ENCODE measurements around the gene SPOCK2.
A peak's percentile ranks its signal among the peaks of the same experiment; 100 is the strongest.

Gene SPOCK2

DNA sequence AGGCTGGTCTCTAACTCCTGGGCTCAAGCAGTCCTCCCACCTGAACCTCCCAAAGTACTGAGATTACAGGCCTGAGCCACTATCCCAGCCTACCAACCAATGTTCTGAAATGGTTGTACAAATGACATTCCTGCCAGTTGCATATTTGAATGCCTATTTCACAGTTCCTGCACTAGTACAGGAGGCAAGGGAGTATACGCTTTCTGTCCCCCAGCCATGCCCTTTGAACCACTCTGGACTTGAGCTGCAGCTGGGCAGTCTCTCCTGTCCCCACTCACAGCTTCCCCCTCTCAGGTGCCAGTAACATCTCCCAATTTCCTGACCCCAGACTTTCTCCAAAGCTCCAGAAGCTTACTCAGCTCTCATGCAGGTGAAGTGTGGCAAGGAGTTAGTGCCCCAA, 58.9 kb downstream of the SPOCK2 start:
- DNase-seq (ENCODE audit: low read depth), result no peak

DNA sequence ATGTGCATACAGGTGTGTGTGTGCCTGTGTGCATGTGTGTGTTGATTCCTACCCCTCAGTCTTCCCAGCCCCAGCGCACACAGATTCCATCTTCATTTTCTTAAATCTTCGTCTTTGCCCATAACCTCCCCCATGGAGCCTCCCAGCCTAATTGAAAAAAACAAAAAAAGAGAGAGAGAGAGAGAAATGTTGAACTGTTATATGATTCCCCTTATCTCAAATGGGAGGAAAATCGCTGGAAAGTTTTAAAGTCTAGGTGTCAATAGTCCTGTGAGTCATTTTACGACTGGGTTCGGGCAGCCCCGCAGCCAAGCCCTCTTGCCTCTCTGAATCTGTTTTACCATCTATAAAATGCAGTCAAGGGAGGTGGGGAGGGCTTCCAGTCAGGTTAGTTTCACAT, 60.9 kb downstream of the SPOCK2 start:
- DNase-seq (ENCODE audit: low read depth), result peak; percentile 69

DNA sequence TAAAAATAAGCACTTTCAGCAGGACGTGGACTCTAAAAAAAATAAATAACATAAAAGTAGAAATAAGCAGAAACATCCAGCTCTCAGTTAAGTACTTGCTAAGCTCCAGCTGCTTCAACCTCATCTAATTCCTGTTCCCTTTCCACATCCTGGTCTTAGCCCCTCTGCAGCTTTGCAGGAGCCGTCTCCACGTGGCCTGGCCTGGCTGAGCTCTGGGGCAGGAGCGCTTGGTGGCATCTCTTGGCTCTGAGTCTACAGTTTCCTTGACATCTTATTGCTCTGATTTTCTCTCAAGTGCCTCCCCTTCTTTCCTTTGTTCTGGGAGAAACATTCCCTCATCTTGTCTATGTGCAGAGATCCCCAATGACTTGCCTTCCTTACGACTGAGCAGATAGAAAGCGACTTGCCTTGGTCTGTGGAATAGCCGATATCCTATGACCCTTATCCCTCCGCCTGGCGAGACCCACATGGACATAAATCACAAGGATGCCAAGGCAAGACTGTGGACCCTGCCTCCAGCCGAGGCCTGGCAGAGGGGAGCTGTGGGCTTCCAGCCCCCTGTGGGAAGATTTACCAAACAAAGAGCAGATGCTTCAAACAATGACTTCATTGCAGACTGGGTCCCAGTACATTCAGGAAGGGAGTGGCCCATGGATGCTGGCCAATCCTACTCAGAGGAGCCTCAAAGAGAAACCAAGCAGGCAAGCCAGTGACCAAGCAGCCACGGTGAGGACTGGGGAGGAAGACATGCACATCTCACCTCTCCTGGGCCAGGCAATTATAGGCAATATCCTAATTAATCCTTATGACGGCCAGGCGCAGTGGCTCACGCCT, 61.9 kb downstream of the SPOCK2 start:
- DNase-seq (ENCODE audit: low read depth), result no peak

DNA sequence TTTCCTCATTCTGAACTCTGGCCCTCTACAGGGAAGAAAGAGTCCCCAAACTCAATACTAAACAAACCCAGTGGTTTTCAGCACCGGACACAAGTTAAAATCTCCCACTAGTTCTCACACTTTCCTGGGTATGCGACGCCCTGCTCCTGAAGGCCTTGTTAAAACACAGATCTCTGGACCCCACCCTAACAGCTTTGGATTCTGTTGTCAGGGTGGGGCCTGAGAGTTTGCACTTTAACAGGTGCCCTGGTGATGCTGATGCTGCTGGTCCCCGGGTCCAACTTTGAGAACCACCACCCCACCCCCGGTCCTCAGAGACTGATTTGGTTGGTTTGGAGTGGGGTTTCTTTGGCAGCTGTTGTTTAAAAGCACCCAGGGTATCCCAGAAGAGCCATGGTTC, 62.5 kb downstream of the SPOCK2 start:
- DNase-seq (ENCODE audit: low read depth), result no peak

DNA sequence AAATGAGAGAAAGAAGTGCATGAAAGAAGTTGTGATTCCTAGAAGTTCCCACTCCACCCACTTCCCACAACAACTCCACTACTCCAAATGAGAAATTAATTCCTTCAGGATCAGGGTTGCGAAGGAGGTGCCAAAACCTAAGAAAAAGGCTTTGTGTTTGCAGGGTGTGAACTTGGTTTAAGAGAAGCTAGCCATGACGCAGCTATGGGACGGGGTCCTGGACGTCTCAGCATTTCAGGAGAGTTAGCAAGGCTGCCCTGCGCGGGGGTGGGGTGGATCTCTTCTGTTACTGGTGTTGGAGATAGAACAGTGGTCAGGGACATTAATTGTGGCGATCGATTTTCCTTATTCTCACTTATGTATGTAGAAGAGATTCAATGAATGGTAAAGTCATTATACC, 63.0 kb downstream of the SPOCK2 start:
- no peak for DNase-seq (ENCODE audit: low read depth)

DNA sequence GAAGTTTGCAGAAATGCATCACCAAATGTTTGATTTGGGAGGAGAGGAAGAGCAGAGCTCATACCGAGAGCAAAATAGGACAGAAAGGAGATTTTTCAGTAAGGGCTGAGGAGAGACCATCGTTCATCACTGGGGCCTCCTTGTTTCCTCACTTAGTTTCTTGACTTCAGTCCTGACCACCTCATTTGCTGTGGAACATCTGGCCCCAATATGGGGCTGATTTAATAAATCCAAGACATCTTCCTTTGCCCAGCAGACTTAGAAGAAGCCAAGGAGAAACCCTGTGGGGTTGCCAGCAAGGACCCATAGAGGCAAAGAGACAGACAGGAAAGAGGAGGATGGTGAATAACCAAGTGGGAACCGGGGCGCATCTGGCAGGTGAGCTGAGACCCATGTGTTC, 63.8 kb downstream of the SPOCK2 start:
- DNase-seq (ENCODE audit: low read depth), result no peak

DNA sequence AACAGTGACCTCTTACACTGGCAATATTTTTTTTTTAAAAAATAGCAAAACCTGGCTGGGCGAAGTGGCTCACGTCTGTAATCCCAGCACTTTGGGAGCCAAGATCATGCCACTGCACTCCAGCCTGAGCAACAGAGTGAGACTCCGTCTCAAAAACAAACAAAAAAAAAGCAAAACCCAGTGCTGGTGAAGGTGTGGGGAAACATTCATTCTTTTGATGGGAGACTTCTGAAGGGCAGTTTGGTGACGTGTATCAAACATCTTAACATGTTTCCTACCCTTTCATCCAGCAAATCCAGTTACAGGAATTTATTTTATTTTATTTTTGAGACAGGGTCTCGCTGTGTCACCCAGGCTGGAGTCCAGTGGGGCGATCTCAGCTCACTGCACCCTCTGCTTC, 66.1 kb downstream of the SPOCK2 start:
- no peak for DNase-seq (ENCODE audit: low read depth)

DNA sequence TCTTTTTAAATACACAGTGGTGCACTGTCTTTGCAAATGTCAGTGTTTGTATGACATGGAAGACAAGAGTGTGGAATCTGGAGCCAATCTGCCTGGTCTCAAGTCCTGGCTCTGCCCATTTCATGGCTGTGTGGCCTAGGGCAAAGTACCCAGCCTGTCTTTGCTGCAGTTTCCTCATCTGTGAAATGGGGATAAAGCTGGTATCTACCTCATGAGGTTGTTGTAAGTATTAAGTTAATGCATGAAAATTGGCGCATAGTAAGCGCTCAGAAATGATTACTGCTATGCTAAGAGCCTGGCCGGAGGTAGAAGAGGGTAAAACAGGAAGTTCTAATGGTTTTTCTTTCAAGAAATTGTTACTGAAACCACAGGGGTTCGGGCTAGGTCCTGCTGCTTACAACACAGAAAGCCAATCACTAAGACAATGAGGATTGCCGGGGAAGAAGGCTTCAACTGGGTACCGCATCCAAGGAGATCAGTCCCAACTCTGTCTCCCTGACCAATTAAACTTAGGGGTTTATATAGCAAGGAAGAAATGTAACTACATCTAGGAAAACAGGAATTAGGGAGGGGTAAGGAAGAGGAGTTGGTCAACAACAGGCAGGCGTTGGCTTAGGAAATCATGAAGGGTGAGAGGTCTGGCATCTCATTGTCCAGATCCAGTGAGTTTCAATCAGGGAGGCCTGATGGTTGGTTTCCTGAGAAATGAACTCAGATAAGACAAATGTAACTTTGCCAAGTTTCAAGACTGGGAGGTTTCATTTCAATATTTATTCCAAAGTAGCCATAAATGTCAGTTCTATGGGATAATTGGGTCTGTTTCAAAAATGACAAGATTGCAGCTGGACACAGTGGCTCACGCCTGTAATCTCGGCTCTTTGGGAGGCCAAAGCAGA, 67.2 kb downstream of the SPOCK2 start:
- peak; percentile 86 for DNase-seq (ENCODE audit: low read depth)

DNA sequence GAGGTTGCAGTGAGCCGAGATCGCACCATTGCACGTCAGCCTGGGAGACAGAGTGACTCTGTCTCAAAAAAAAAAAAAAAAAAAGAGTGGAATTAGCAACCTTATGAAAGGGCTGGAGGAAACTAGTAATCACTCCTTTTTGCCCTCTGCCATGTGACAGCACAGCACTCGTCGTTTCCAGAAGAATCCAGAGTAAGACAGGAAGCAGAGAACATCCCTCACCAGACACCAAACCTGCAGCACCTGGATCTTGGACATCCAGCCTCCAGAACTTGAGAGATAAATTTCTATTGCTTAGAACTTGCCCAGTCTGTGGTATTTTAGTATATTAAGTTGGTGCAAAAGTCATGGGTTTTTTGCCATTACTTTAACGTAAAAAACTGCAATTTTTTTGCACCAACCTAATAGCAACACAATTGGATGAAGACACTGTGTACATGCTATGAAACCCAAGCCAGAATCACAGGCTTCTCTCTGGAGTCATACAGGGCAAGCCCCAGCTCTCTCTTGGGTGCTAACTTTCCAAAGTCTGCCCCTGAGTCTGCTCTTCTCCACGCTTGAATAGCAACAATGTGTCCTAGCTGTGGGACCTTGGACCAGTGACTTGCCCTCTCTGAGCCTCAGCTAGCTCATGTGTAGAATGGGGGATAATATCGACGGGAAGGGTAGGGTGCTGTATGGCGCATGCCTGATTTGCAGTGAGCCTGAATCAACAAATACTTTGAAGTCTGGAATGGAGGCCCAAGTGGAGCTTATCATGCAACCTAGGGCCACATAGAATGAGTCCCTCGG, 69.1 kb downstream of the SPOCK2 start:
- no peak for DNase-seq (ENCODE audit: low read depth)

DNA sequence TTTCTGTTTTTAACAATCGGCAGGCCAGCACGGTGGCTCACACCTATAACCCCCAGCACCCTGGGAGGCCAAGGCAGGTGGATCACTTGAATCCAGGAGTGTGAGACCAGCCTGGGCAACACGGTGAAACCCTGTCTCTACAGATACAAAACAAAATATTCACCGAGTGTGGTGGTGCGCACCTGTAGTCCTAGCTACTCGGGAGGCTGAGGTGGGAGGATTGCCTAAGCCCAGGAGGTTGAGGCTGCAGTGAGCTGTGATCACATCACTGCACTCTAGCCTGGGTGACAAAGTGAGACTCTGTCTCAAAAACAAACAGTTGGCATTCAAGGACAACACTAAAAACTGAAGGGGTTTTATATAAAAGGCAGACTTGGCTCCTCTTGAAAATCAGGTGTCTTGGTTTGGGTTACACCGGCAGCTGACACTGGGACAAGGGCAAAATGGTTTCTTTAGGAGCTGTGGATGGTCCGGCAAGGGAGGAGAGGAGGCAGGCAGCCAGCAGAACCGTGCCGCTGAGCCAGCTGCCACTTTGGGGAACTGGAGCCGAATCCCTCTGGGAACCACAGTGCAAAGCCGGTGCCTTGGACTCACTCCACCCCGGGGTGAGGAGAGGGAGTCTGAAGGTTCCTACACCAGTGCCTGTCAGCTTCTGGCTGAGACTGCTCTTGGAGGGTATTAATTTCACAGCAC, 71.6 kb downstream of the SPOCK2 start:
- DNase-seq (ENCODE audit: low read depth), result no peak

DNA sequence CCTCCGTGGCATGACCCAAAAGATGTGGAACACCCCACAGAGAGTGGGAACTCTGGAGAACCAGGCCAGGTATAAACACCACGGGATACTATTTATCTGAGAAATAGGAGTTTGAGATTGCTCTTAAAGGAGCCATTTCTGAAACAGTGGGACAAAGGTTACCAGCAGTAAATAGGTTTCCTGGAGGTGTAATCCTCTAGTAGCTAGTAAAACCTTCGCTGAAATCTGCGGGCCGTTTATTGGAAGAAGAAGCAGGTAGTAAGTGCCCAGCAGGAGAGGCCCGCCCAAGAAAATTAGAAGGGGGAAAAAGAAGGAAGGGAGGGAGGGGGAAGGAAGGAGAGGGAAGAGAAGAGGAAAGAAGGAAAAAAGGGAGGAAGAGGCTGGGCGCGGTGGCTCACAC, 72.5 kb downstream of the SPOCK2 start:
- DNase-seq (ENCODE audit: low read depth), result no peak

DNA sequence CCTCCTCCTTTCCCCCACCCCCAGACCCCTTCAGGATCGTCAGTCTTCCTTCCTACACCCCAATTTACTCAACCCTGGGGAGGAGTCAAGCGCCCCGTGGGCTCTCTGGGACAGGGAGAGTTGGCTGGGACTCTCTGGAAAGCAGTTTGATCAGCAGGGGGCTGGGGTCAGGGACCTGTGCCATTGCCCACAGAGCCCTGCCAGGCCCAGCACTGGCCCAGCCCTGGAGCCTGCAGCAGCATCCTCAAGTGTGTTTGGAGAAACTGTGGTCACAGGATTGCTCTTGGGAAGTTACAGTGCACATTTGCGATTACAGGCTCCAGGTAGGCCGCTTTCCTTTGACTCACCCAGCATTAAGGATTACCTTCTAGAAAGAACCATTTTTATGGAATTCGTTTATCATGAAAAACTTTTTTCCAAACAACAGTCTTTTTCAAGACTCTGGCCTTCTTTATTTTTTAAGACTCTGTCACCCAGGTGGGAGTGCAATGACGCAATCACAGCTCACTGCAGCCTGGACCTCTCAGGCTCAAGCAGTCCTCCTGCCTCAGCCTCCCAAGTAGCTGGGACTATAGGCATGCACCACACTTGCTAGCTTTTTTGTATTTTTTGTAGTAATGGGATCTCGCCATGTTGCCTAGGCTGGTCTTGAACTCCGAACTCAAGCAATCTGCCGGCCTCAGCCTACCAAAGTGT, 73.4 kb downstream of the SPOCK2 start:
- DNase-seq (ENCODE audit: low read depth), result no peak

DNA sequence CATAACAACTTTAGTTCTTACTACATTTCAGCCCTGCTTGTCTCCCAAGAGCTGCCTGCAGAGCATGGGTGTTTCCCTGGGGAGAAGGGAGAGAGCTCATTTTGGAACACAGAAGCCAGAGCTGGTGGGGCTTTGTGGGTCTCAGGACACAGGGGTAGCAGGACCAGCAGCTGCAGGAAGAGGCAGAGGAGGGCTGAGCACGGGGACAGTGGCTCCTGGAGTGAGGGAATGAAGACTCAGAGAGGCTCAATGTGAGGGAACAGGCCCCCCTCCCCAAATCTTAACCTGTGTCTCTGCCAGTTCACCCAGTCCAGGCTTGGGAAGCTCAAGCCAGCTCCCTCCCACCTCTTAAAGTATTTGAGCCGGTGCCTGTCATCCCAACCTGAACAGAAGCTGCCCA, 74.2 kb downstream of the SPOCK2 start:
- DNase-seq (ENCODE audit: low read depth), result no peak

DNA sequence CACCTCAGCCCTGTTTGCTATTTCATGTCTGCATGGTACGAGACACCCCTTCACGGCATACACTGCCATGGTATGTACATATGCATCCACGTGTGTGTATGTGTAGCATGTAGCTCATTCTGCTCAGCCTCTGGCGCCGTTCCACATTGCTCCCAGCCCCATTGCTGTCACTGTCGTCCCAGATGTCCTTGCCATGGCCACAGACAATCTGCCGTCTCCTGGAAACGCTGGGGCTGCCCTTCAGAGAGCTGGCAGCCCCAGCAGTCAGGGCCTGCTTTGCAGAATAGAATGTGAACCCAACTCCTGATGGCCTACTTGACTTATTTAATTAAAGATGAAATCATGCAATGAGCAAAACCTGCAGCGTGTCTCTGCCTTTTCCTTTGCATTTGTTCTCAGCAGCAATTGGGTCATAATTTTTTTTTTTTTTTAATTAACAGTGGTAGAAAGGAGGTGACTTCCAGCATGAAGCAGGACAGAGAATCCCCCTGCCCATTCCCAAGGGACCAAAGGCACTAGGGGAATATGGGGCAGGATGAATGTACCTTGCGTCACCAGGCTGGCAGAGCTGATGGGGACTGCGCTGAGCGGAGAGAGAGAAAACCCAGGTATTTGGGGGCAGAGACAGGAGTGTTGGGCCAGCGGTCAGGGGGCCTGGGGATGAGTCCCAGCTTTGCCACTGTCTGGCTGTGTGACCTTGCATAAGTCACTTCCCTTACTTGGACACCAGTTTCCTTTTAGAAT, 75.0 kb downstream of the SPOCK2 start:
- no peak for DNase-seq (ENCODE audit: low read depth)

DNA sequence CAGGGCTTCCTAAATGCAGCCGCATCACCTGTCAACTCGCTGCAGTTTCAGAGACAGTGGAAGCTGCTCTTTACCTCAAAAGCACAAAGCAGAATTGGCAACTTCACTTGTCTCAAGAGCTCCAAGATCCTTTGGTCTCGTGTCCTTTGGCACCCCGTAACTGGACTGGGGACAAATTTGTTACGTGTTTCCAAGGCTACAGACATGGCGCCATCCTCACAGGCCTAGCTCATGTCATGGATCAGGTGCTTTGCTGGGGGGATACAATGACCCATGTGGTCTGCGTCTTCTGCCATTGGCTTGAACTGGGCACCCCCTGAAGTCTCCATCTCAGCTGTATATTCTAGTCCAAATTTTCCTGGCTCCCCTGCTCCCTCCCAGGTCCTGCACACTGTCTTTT, 75.6 kb downstream of the SPOCK2 start:
- DNase-seq (ENCODE audit: low read depth), result no peak

DNA sequence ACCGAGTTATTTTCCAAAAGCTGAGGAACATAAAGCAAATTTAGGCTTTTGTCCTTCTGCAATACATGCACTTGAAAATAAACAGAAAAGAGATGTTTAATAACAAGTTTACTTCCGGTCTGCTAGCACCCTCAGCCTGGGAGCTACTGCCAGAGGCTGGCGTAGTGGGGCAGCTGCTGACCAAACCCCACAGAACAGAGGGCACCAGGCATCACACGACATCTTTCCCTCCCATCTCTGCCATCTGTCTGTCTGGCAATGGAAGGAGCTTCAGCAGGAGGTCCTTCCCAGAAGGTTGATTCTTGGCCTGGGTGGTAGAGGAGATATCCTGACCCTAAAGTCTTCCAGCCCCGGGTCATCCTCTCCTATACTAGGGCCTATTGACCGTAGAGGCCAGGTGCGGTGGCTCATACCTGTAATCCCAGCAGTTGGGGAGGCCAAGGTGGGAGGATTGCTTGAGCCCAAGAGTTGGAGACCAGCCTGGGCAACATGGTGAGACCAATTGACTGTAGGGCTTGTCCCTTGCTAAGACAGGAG, 76.3 kb downstream of the SPOCK2 start:
- DNase-seq (ENCODE audit: low read depth), result no peak

DNA sequence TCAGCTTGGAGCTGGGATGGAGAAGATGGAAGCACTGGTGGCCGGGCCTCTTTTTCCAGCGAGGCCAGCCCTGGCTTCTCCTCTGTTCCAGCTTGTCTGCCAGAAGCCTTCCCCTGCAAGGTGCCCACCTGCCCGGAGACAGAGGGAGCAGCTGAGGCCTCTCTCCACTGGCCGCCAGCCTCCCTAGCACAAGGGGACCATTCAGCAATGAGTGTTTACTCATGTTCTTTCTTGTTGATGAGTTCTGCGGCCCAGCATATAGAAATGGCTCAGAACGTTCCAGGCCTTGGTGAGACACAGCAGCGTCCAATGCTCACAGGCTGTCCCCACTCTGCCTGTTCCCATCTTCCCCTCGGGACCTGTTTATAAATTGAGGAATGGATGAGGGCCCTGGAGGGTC, 76.9 kb downstream of the SPOCK2 start:
- DNase-seq (ENCODE audit: low read depth), result no peak

DNA sequence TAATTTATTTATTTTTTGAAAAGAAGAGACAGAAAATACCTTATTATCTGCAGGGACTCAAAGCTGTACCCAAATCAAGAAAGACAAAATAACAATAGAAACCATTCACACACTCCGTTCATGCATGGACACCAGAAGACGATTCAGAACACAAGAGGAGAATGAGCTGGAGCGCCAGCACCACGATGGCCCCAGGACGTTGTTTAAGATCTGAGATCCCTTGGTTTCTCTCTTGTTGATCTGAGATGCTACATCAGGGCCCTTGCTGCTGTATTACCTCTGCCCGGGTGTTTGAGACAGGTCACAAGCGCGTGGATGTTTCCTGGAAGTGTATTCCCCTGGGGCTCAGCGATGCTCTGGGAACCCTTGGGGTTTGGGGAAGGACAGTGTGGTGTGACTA, 77.3 kb downstream of the SPOCK2 start:
- no peak for DNase-seq (ENCODE audit: low read depth)

DNA sequence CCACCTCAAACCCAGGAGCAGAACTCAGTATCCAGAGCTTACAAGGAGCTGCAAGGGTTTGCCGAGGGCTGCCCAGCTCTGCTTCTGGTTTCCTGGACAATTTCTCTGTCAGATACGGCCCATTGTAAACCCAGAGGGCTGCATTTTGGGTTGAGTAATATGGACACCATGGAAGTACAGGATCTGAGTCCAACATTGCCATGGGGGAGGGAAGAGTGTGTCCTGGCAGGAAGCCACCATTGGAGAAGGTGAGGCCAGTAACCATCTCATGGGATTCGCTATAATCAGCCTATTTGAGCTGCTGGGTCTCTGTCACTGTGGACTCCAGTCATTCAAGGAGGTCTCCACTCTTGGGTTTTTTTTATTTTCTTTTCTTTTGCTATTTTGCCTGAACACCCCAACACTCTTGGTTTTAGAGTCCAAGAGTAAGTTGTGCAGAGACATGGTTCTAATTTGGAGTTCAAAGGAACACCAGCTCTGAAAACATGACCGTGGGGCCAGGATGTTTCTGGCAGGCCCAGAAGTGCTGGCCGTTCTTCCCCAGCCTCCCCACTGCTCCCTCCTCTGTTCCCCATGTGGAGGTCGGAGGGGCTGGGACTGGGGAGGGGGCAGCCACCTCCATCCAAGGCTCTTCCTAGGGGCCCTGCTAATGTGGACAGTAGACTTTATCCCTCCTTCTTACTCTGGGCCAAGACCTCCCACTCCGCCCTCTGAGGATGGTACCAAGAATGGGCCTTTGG, 77.9 kb downstream of the SPOCK2 start:
- DNase-seq (ENCODE audit: low read depth), result no peak
